Measurements from ENCODE around the gene EPHA8. TPM values are rescaled to one million over a fixed set of nuclear protein-coding genes. Genes with fewer than 3 reads are reported as not detected.

Gene EPHA8
- total RNA-seq, 1 experiment from 2014 or later: 0.07 TPM

DNA sequence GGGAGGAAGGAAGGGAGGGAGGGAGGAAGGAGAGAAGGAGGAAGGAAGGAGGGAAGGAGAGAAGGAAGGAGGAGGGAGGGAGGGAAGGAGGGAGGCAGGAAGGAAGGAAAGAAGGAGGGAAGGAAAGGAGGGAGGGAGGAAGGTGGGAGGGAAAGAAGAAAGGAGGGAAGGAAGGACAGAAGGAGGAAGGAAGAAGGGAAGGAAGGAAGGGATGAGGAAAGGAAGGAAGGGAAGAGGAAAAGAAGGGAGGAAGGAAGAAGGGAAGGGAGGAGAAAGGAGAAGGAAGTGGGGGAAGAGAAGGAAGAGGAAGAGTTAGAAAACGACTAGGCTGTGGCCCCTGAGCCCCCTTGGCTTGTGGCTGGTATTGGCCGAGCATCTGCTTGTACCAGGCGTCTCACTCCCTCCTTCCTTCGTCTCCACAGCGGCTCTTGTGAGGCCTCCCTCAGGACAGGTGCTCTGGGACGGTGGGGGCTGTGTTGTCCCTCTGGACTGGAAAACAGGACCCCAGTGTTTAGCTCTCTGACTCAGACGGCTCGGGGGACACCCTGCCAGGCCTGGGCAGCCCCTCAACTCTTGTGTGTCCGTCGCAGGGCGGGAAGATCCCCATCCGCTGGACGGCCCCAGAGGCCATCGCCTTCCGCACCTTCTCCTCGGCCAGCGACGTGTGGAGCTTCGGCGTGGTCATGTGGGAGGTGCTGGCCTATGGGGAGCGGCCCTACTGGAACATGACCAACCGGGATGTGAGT lies 37.0 kb downstream of the EPHA8 start:
- no peak overlapping the region for H3K27ac ChIP-seq (ENCODE audit: low read length)
- ChIA-PET CTCF (no interaction called here), POLR2A (ENCODE audit: unreplicated experiment) (no interaction called here)
- H2AFZ ChIP-seq (ENCODE audit: low read length): no peak overlapping the region
- no peaks in the 10 kb centered on the region for H3K4me1 ChIP-seq (ENCODE audit: insufficient read depth, low read length)
- H3K79me2 ChIP-seq (ENCODE audit: low read length): no peaks in the 10 kb centered on the region
- no peaks in the 10 kb centered on the region for H3F3A ChIP-seq (ENCODE audit: low read length, unreplicated experiment)
- no peak overlapping the region for H3K4me3 ChIP-seq (ENCODE audit: low read length)
- no TSS peak for BruUV-seq (replicated peaks)
- intact Hi-C loops (cut with micrococcal nuclease): no loop called here
- H3K36me3 ChIP-seq (ENCODE audit: low read depth, low read length): no peaks in the 10 kb centered on the region
- peaks cover 26% of the 10 kb centered on the region for H3K27me3 ChIP-seq (ENCODE audit: low read length)
- H3K4me2 ChIP-seq (ENCODE audit: low read length): no peak overlapping the region
- DNase-seq (peak; percentile 10), ATAC-seq (peak; percentile 67)
- H3K9me3 ChIP-seq (ENCODE audit: low read length): no peaks in the 10 kb centered on the region
- no peak overlapping the region for H3K9ac ChIP-seq (ENCODE audit: low read length)
- TF ChIP-seq, protein P1, sequence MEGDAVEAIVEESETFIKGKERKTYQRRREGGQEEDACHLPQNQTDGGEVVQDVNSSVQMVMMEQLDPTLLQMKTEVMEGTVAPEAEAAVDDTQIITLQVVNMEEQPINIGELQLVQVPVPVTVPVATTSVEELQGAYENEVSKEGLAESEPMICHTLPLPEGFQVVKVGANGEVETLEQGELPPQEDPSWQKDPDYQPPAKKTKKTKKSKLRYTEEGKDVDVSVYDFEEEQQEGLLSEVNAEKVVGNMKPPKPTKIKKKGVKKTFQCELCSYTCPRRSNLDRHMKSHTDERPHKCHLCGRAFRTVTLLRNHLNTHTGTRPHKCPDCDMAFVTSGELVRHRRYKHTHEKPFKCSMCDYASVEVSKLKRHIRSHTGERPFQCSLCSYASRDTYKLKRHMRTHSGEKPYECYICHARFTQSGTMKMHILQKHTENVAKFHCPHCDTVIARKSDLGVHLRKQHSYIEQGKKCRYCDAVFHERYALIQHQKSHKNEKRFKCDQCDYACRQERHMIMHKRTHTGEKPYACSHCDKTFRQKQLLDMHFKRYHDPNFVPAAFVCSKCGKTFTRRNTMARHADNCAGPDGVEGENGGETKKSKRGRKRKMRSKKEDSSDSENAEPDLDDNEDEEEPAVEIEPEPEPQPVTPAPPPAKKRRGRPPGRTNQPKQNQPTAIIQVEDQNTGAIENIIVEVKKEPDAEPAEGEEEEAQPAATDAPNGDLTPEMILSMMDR (conservative IDR thresholded peaks at IDR 0.05; ENCODE audit: low read depth, low read length): no peak
- TF ChIP-seq EZH2 (IDR thresholded peaks at IDR 0.05; ENCODE audit: low read length, unreplicated experiment): no peak
- TF ChIP-seq EZH2phosphoT487 (IDR thresholded peaks at IDR 0.05; ENCODE audit: borderline replicate concordance, low read length): no peak
- no peaks in the 10 kb centered on the region for H3K9me2 ChIP-seq (replicated peaks; ENCODE audit: low read length)
- no peaks in the 10 kb centered on the region for H4K20me1 ChIP-seq (ENCODE audit: low read length)

- Histone ChIP-seq H3K9me2 (replicated peaks; ENCODE audit: low read length) (no peaks in the 10 kb centered on the region), H3K9ac (ENCODE audit: low read length) (no peak overlapping the region), H3K4me2 (ENCODE audit: low read length) (no peak overlapping the region), H4K20me1 (ENCODE audit: low read length) (no peaks in the 10 kb centered on the region), H3K36me3 (ENCODE audit: low read depth, low read length) (no peaks in the 10 kb centered on the region), H3K4me1 (ENCODE audit: insufficient read depth, low read length) (no peaks in the 10 kb centered on the region), H3K4me3 (ENCODE audit: low read length) (no peak overlapping the region), H3F3A (ENCODE audit: low read length, unreplicated experiment) (no peaks in the 10 kb centered on the region), H3K27ac (ENCODE audit: low read length) (no peak overlapping the region), H2AFZ (ENCODE audit: low read length) (no peak overlapping the region), H3K79me2 (ENCODE audit: low read length) (no peaks in the 10 kb centered on the region), H3K27me3 (ENCODE audit: low read length) (peaks cover 33% of the 10 kb centered on the region), H3K9me3 (ENCODE audit: low read length) (no peaks in the 10 kb centered on the region)
- DNase-seq: no peak
- CTCF ChIA-PET: no interaction called here
- TF ChIP-seq EZH2 (IDR thresholded peaks at IDR 0.05; ENCODE audit: low read length, unreplicated experiment): no peak
- TF ChIP-seq, protein P1 (conservative IDR thresholded peaks at IDR 0.05; ENCODE audit: low read depth, low read length): no peak
- TF ChIP-seq EZH2phosphoT487 (IDR thresholded peaks at IDR 0.05; ENCODE audit: borderline replicate concordance, low read length): no peak
- BruUV-seq (replicated peaks): no TSS peak
- POLR2A ChIA-PET (ENCODE audit: unreplicated experiment): no interaction called here
- no peak for ATAC-seq
- intact Hi-C loops (cut with micrococcal nuclease): no loop called here
Measured at GRCh38 chr1:22600817-22601605, 37.7 kb downstream of the EPHA8 start.

GRCh38 chr1:22601610-22602009 lies 38.3 kb downstream of the EPHA8 start:
- ATAC-seq (no peak), DNase-seq (no peak)
- no peaks in the 10 kb centered on the region for H3K9me2 ChIP-seq (replicated peaks; ENCODE audit: low read length)
- H3K4me1 ChIP-seq (ENCODE audit: insufficient read depth, low read length): no peaks in the 10 kb centered on the region
- peaks cover 38% of the 10 kb centered on the region for H3K27me3 ChIP-seq (ENCODE audit: low read length)
- no peak overlapping the region for H2AFZ ChIP-seq (ENCODE audit: low read length)
- no peak overlapping the region for H3K27ac ChIP-seq (ENCODE audit: low read length)
- no peaks in the 10 kb centered on the region for H3F3A ChIP-seq (ENCODE audit: low read length, unreplicated experiment)
- no peaks in the 10 kb centered on the region for H3K9me3 ChIP-seq (ENCODE audit: low read length)
- no peaks in the 10 kb centered on the region for H4K20me1 ChIP-seq (ENCODE audit: low read length)
- ChIA-PET CTCF (no interaction called here), POLR2A (ENCODE audit: unreplicated experiment) (no interaction called here)
- H3K79me2 ChIP-seq (ENCODE audit: low read length): no peaks in the 10 kb centered on the region
- H3K4me3 ChIP-seq (ENCODE audit: low read length): no peak overlapping the region
- BruUV-seq (replicated peaks): no TSS peak
- intact Hi-C loops (cut with micrococcal nuclease): no loop called here
- no peaks in the 10 kb centered on the region for H3K36me3 ChIP-seq (ENCODE audit: low read depth, low read length)
- H3K9ac ChIP-seq (ENCODE audit: low read length): no peak overlapping the region
- no peak overlapping the region for H3K4me2 ChIP-seq (ENCODE audit: low read length)
- TF ChIP-seq EZH2phosphoT487 (IDR thresholded peaks at IDR 0.05; ENCODE audit: borderline replicate concordance, low read length) (no peak), EZH2 (IDR thresholded peaks at IDR 0.05; ENCODE audit: low read length, unreplicated experiment) (no peak)
- TF ChIP-seq, protein P1 (conservative IDR thresholded peaks at IDR 0.05; ENCODE audit: low read depth, low read length): no peak

All from PC-3 (cell line).